HG02588 (cell line): Measurements from ENCODE around the gene ATP2A3.

Experiments
- ATAC-seq: cut with Tn5 transposase; IDR thresholded peaks from one replicate; pipeline ENCODE4 v1.9.1; 2021; ENCODE audit warnings: mild to moderate bottlenecking, moderate library complexity; ENCODE audit not compliant: unreplicated experiment

ATP2A3 gene

DNA sequence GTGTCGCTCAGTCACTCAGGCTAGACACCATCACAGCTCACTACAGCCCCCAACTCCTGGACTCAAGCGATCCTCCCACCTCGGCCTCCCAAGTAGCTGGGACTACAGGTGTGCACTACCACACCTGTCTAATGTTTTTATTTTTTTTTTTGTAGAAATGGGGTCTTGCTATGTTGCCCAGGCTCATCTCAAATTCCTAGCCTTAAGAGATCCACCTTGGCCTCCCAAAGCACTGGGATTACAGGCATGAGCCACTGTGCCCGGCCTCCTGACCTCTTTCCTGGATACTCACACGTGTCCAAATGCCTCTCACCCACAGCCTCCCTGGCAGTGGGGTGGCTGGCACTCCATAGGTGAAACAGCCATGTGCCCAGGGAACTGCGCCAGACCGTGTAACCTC is 88.9 kb downstream of the ATP2A3 start:
- ATAC-seq = no peak
